ENCODE data around the gene LOX. TPM values are rescaled to one million over a fixed set of nuclear protein-coding genes. Genes with fewer than 3 reads are reported as not detected.

Gene LOX
- total and polyA plus RNA-seq, 2 donors (not counting 1 experiment from before 2014, with no cell fraction given), result 81.9 to 336 TPM

DNA sequence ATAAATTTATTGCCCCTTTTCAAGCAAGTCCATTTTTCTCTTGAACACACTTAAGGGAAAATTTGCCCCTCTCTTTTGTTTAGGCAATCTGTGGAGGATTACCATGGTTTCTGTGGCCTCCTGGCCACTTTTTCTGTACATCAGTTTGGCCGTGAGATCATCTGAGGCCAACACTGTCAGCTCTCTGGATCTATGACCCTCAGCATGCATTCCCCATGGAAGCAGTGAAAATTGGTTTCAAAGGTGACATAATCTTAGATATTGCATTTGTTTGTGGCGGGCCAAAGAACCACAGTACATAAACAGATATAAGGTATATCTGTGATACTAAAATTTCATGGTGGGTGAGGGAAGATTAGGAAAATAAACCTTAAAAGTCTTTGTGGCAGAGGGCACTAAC is 46.7 kb upstream of the LOX start:
- Histone ChIP-seq H3K4me3 (replicated peaks in 1 of 4; ENCODE audit: control extremely low read depth in 1 of 4, insufficient read depth in 1 of 4, low read depth in 3 of 4, low read length in 4 of 4) (no peak overlapping the region), H3K4me2 (ENCODE audit: extremely low read depth, insufficient read depth, low read length) (no peak overlapping the region), H3K27me3 (ENCODE audit: control insufficient read depth, insufficient read depth, low read length) (no peaks in the 10 kb centered on the region), H3K9me3 (ENCODE audit: control insufficient read depth, insufficient read depth, low read depth, low read length) (no peaks in the 10 kb centered on the region), H3K4me1 (ENCODE audit: control insufficient read depth, extremely low read depth, insufficient read depth, low read length) (peaks cover 12% of the 10 kb centered on the region), H3K27ac (ENCODE audit: insufficient read depth, low read length) (no peak overlapping the region), H4K20me1 (ENCODE audit: control insufficient read depth, extremely low read depth, insufficient read depth, low read length) (no peaks in the 10 kb centered on the region), H3K36me3 (ENCODE audit: control insufficient read depth, insufficient read depth, low read length) (no peaks in the 10 kb centered on the region), H2AFZ (ENCODE audit: low read length) (no peak overlapping the region), H3K9ac (ENCODE audit: insufficient read depth, low read length) (no peak overlapping the region), H3K79me2 (ENCODE audit: control insufficient read depth, insufficient read depth, low read length) (no peaks in the 10 kb centered on the region)
- no peak for TF ChIP-seq EZH2 (IDR thresholded peaks at IDR 0.05; ENCODE audit: low read length, missing control alignments)
- no peak for TF ChIP-seq CTCF (conservative IDR thresholded peaks at IDR 0.05 in 1 of 2, IDR thresholded peaks at IDR 0.05 in 1 of 2; ENCODE audit: low read depth in 1 of 2, low read length in 2 of 2)
- DNase-seq (ENCODE audit: low read depth in 2 of 2), result no peak

DNA sequence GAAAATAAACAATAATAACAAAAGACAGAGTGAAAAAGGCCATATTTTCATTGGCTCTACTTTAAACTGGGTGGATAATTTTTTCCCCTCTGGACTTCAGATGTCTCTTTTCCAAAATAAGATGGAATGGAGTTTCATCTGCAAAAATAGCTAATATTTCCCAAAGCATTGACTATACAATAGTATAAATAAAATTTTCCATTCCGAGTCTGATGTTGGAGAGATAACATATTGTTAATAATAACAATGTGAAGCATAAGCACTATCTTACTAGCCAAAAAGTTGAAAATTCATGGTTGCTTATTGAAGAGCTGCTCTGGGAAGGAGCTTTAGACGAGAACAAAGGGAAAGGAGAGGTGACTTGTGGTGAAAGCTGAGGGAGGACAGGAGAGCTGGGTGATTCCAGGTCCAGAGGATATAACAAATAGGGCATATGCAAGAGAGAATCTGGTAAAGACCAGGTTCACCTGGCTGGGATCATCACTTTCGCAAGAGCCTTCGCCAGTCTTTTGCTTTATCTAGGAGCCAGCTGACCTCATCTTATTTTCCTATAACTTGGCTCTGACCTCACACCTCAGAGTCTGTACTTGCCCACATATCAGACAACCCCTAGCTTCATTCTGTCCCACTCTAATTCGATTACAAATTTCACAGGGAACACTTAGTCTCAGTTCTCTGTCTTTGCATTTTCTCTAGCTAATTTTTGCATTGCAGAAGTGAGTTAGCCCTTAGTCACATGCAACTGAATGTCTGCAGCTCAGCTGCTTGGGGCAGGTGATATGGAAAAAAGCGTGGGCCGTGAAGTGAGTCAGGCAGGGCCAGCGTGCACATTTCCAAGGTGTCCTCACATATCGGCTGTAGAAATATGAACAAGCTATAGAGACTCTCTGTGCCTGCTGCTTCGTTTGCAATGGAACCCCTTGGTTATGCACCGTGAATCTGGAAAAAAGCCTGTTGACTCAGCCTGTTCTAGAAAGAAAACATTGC is 43.7 kb upstream of the LOX start:
- DNase-seq (ENCODE audit: low read depth in 2 of 2), result peak in 1 of 2 donors; percentile 90

More for the DNA sequence above, 43.7 kb upstream of the LOX start:
- no peak overlapping the region for H2AFZ ChIP-seq (ENCODE audit: low read length)
- H3K9me3 ChIP-seq (ENCODE audit: control insufficient read depth, insufficient read depth, low read depth, low read length), result no peaks in the 10 kb centered on the region
- H3K4me1 ChIP-seq (ENCODE audit: control insufficient read depth, extremely low read depth, insufficient read depth, low read length), result peaks cover 7% of the 10 kb centered on the region
- TF ChIP-seq EZH2 (IDR thresholded peaks at IDR 0.05; ENCODE audit: low read length, missing control alignments) (no peak), CTCF (conservative IDR thresholded peaks at IDR 0.05 in 1 of 2, IDR thresholded peaks at IDR 0.05 in 1 of 2; ENCODE audit: low read depth in 1 of 2, low read length in 2 of 2) (no peak)
- H3K36me3 ChIP-seq (ENCODE audit: control insufficient read depth, insufficient read depth, low read length), result no peaks in the 10 kb centered on the region
- no peaks in the 10 kb centered on the region for H3K79me2 ChIP-seq (ENCODE audit: control insufficient read depth, insufficient read depth, low read length)
- no peaks in the 10 kb centered on the region for H3K27me3 ChIP-seq (ENCODE audit: control insufficient read depth, insufficient read depth, low read length)
- H3K27ac ChIP-seq (ENCODE audit: insufficient read depth, low read length), result no peak overlapping the region
- H4K20me1 ChIP-seq (ENCODE audit: control insufficient read depth, extremely low read depth, insufficient read depth, low read length), result no peaks in the 10 kb centered on the region
- no peak overlapping the region for H3K4me3 ChIP-seq (replicated peaks in 1 of 4; ENCODE audit: control extremely low read depth in 1 of 4, insufficient read depth in 1 of 4, low read depth in 3 of 4, low read length in 4 of 4)
- no peak overlapping the region for H3K9ac ChIP-seq (ENCODE audit: insufficient read depth, low read length)
- H3K4me2 ChIP-seq (ENCODE audit: extremely low read depth, insufficient read depth, low read length), result no peak overlapping the region

All from fibroblast of lung (primary cell).